NCI-H1048 (cell line): ENCODE results near the gene CLK3.
"Not testable (repeated sequence)": the region's sequence is repeated elsewhere in the genome, so short reads cannot be mapped to it uniquely, and the experiment has no call there.

Source experiments
- DNase-seq: peaks from one replicate; lab custom pipeline; 2025; lab: John Stamatoyannopoulos, UW

CLK3 gene

GRCh38 chr15:74615508-74616365 lies at the start of gene CLK3:
TSS of gene CLK3 (plus strand) at chr15:74615836. CDS start at chr15:74619197, 3,361 bp downstream.
- DNase-seq: peak; percentile 89

- no peak for DNase-seq
Observed at GRCh38 chr15:74568594-74568993, 47.0 kb upstream of the CLK3 start.

GRCh38 chr15:74569731-74570070 lies 45.9 kb upstream of the CLK3 start:
- DNase-seq: no peak

- no peak for DNase-seq
Observed at GRCh38 chr15:74571191-74571590, 44.4 kb upstream of the CLK3 start.

- DNase-seq: no peak
Observed at GRCh38 chr15:74573987-74574386, 41.6 kb upstream of the CLK3 start.

GRCh38 chr15:74578496-74578994 lies 37.1 kb upstream of the CLK3 start:
- no peak for DNase-seq

- DNase-seq: no peak
Observed at GRCh38 chr15:74579001-74579400, 36.6 kb upstream of the CLK3 start.

GRCh38 chr15:74580538-74581350 lies 34.9 kb upstream of the CLK3 start:
- no peak for DNase-seq

GRCh38 chr15:74584204-74584603 lies 31.4 kb upstream of the CLK3 start:
- no peak for DNase-seq

GRCh38 chr15:74584779-74585178 lies 30.9 kb upstream of the CLK3 start:
- DNase-seq: no peak

- DNase-seq: no peak
Observed at GRCh38 chr15:74585191-74585590, 30.4 kb upstream of the CLK3 start.

GRCh38 chr15:74585857-74586256 lies 29.8 kb upstream of the CLK3 start:
- no peak for DNase-seq

GRCh38 chr15:74589826-74590225 lies 25.8 kb upstream of the CLK3 start:
- no peak for DNase-seq

- DNase-seq: no peak
Observed at GRCh38 chr15:74592222-74592621, 23.4 kb upstream of the CLK3 start.

GRCh38 chr15:74593122-74593521 lies 22.5 kb upstream of the CLK3 start:
- no peak for DNase-seq

- DNase-seq: no peak
Observed at GRCh38 chr15:74594455-74594854, 21.2 kb upstream of the CLK3 start.

- DNase-seq: no peak
Observed at GRCh38 chr15:74595271-74595670, 20.4 kb upstream of the CLK3 start.

- DNase-seq: not testable (repeated sequence)
Observed at GRCh38 chr15:74596736-74597135, 18.9 kb upstream of the CLK3 start.

GRCh38 chr15:74597146-74597705 lies 18.4 kb upstream of the CLK3 start:
- DNase-seq: not testable (repeated sequence)

GRCh38 chr15:74598126-74598842 lies 17.4 kb upstream of the CLK3 start:
- peak; percentile 47 for DNase-seq

GRCh38 chr15:74599156-74599555 lies 16.5 kb upstream of the CLK3 start:
- DNase-seq: no peak
